Measurements from ENCODE around the gene IFNE.

The IFNE gene

DNA sequence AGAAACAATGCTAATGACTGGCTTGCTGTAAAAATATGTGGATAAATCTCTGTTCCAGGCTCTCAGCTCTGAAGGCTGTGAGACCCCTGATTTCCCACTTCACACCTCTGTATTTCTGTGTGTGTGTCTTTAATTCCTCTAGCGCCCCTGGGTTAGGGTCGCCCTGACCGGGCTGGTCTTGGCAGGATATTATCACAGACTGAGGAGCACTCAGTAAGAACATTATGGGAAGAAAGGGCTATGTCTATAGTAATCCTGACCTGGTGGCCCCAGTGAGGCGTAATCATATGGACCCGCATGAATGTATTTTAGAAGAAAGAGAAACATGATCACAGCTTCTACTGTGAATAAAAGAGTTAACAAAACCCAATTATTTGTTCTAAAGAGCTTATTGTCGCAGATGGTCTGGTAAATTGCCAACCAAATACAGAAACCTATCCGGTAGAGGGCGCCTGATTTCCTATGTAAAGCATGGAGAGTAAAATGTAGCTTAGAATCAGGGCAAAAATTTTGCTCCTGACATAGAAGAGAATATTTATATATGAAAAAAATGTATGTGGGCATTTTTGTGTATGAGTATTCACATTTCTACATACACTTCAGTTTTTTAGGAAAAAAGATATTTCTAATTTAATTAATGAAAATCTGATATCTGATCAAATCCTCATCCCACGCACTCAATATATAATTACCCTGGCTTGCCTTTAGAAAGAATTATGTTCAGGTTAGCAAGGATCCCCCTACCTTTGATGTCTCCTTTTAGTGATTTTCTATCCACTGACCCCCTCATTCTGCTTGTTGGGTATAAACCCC, 47.7 kb downstream of the IFNE start:
- in situ Hi-C loops (cut with HindIII; ENCODE audit: low pct_unique_long_range_greater_than_20kb, low sequenced_read_pairs), result no loop called here
- DNase-seq (ENCODE audit: low read depth in 1 of 2, low spot score in 1 of 2), result peak in 1 of 2 experiments; percentile 77
- TF ChIP-seq JUND (IDR thresholded peaks at IDR 0.05; ENCODE audit: low read depth), result no peak

DNA sequence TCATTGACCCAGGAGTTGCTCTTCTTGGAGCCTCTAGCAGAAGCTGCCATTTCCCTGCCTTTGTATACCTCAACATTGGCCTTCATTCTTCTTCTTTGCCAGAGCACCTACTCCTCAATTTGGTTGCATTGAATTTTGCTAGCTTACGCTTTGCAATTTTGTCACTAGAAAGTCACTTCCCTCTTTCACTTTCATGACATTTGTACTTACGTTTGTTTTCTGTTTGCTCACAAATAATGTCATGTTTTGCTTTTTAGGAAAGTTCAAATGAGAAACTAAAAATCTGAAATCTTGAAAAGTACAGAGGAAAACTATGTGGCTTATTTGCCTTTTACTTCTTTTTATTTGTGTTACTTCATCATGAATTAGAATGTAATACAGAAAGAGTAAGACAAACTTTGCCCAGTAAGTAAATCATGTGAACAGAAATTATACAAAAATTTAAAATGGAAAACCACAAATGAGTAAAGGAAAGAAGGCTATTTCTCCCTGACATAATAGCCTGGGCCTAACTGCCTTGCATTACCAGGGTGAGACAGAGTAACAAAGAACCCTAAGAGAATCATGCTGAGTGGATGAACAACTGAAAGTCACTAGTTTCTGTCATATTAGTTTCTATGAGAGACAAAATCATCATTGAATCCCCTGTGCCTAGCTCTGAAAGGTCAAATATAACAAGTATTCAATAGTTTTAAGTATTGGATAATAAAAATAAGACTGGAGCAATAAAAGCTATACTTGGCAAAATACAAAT, 49.3 kb downstream of the IFNE start:
- TF ChIP-seq JUND (IDR thresholded peaks at IDR 0.05; ENCODE audit: low read depth), result no peak
- in situ Hi-C loops (cut with HindIII; ENCODE audit: low pct_unique_long_range_greater_than_20kb, low sequenced_read_pairs), result no loop called here
- no peak for DNase-seq (ENCODE audit: low read depth in 1 of 2, low spot score in 1 of 2)

Data from T47D (cell line).